ENCODE data around the gene RTN4. TPM values are rescaled to one million over a fixed set of nuclear protein-coding genes. Genes with fewer than 3 reads are reported as not detected.

Gene RTN4
- total and polyA plus RNA-seq, 4 donors, result 168 to 311 (median 230) TPM

DNA sequence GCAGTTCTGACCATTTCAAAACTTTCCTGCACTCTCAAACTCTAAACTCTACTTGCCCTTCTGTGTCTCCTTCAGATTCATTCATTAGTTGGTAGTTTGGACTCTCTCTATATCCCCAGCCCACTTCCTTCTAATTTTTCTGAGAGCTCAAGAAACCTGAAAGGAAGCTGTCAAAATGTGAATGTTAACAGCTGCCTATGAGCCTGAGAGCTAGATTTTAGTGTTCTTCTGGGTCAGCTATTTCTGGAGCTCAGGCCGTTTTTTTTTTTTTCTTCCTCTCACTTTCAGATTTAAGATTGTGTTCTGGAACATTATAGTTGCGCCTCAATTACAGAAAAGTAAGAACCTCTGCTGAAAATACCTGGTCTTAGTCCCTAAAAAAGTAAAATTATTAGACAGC, 73.1 kb downstream of the RTN4 start:
- TF ChIP-seq CTCF (IDR thresholded peaks at IDR 0.05; ENCODE audit: control extremely low read depth, extremely low read depth), result no peak
- H3K36me3 ChIP-seq (ENCODE audit: control insufficient read depth in 4 of 4, insufficient read depth in 4 of 4, low read length in 4 of 4), result peaks cover 3 to 8% (median 5%) of the 10 kb centered on the region in 4 donors
- H3K4me1 ChIP-seq (ENCODE audit: control insufficient read depth in 5 of 5, insufficient read depth in 5 of 5, low read length in 5 of 5), result peaks cover 0 to 24% (median 9%) of the 10 kb centered on the region in 5 donors
- H3K27me3 ChIP-seq (ENCODE audit: control insufficient read depth in 3 of 3, insufficient read depth in 3 of 3, low read length in 2 of 3), result no peaks in the 10 kb centered on the region
- no peak overlapping the region for H3K4me3 ChIP-seq
- ATAC-seq (ENCODE audit: insufficient read depth, low FRiP score), result no peak
- peak in 2 of 3 donors; percentile 54 to 76 for DNase-seq
- no peak overlapping the region for H3K9ac ChIP-seq (ENCODE audit: insufficient read depth in 1 of 2, low read length in 2 of 2)
- no peaks in the 10 kb centered on the region for H3K9me3 ChIP-seq (ENCODE audit: control insufficient read depth in 4 of 4, insufficient read depth in 3 of 4, low read length in 3 of 4)
- 26 to 34% methylated on average over 2 of the region's 2 CpGs for whole genome bisulfite sequencing, 2 donors
- H3K27ac ChIP-seq (ENCODE audit: low read depth in 1 of 2, low read length in 1 of 2), result no peak overlapping the region

- Histone ChIP-seq H3K9ac (ENCODE audit: insufficient read depth in 1 of 2, low read length in 2 of 2) (no peak overlapping the region), H3K4me1 (ENCODE audit: control insufficient read depth in 5 of 5, insufficient read depth in 5 of 5, low read length in 5 of 5) (peaks cover 0 to 24% (median 9%) of the 10 kb centered on the region in 5 donors), H3K4me3 (no peak overlapping the region), H3K27ac (ENCODE audit: low read depth in 1 of 2, low read length in 1 of 2) (peak overlapping the region in 1 of 2 donors; percentile 34), H3K9me3 (ENCODE audit: control insufficient read depth in 4 of 4, insufficient read depth in 3 of 4, low read length in 3 of 4) (no peaks in the 10 kb centered on the region), H3K27me3 (ENCODE audit: control insufficient read depth in 3 of 3, insufficient read depth in 3 of 3, low read length in 2 of 3) (no peaks in the 10 kb centered on the region), H3K36me3 (ENCODE audit: control insufficient read depth in 4 of 4, insufficient read depth in 4 of 4, low read length in 4 of 4) (peaks cover 0 to 7% (median 4%) of the 10 kb centered on the region in 4 donors)
- ATAC-seq (ENCODE audit: insufficient read depth, low FRiP score), result no peak
- no peak for DNase-seq
- no peak for TF ChIP-seq CTCF (IDR thresholded peaks at IDR 0.05; ENCODE audit: control extremely low read depth, extremely low read depth)
- WGBS, 2 donors, result 81 to 86% methylated on average over 4 of the region's 4 CpGs
Measured at GRCh38 chr2:54975598-54976492, 74.4 kb downstream of the RTN4 start.

- Histone ChIP-seq H3K36me3 (ENCODE audit: control insufficient read depth in 4 of 4, insufficient read depth in 4 of 4, low read length in 4 of 4) (peaks cover 0 to 7% (median 4%) of the 10 kb centered on the region in 4 donors), H3K4me3 (no peak overlapping the region), H3K27ac (ENCODE audit: low read depth in 1 of 2, low read length in 1 of 2) (no peak overlapping the region), H3K27me3 (ENCODE audit: control insufficient read depth in 3 of 3, insufficient read depth in 3 of 3, low read length in 2 of 3) (no peaks in the 10 kb centered on the region), H3K9ac (ENCODE audit: insufficient read depth in 1 of 2, low read length in 2 of 2) (no peak overlapping the region), H3K4me1 (ENCODE audit: control insufficient read depth in 5 of 5, insufficient read depth in 5 of 5, low read length in 5 of 5) (peaks cover under 1 to 24% (median 9%) of the 10 kb centered on the region in 5 donors), H3K9me3 (ENCODE audit: control insufficient read depth in 4 of 4, insufficient read depth in 3 of 4, low read length in 3 of 4) (no peaks in the 10 kb centered on the region)
- no peak for DNase-seq
- no peak for ATAC-seq (ENCODE audit: insufficient read depth, low FRiP score)
- 91 to 96% methylated on average over 2 of the region's 2 CpGs for WGBS, 2 donors
- no peak for TF ChIP-seq CTCF (IDR thresholded peaks at IDR 0.05; ENCODE audit: control extremely low read depth, extremely low read depth)
Measured at GRCh38 chr2:54975175-54975574, 75.1 kb downstream of the RTN4 start.

Measured in lung (tissue), 12 donors.